Keratinocyte (primary cell): ENCODE measurements around the gene VPS33B. TPM values are rescaled to one million over a fixed set of nuclear protein-coding genes. Genes with fewer than 3 reads are reported as not detected.

Source experiments
- DNase-seq: peaks from one replicate; pipeline ENCODE4 v3.0.0-alpha.2; 2011; ENCODE audit warnings: low read depth, missing footprints, low spot score
- FAIRE-seq: peaks from 2 replicates; lab custom pipeline; 2011; peaks lifted over from hg19 to GRCh38; lab: Jason Lieb, UNC
- H2AFZ ChIP-seq: 2 replicates; pipeline ENCODE4 v1.6.0; 2012; ENCODE audit warnings: low read length, control low read depth, inconsistent platforms; ENCODE audit not compliant: control insufficient read depth
- H3K27ac ChIP-seq: 2 replicates; pipeline ENCODE4 v1.5.1; 2011; ENCODE audit warnings: low read length; ENCODE audit not compliant: control insufficient read depth, insufficient read depth
- H3K27me3 ChIP-seq: 3 replicates; pipeline ENCODE4 v1.6.0; 2011; ENCODE audit warnings: low read length; ENCODE audit not compliant: control insufficient read depth, insufficient read depth; ENCODE audit errors: extremely low read depth
- H3K36me3 ChIP-seq, 2 experiments: 2 replicates in 1 of 2; 3 replicates in 1 of 2; pipeline ENCODE4 v1.5.1; 2011; ENCODE audit warnings: low read length in 2 of 2, mild to moderate bottlenecking in 1 of 2; ENCODE audit not compliant: control insufficient read depth in 2 of 2, insufficient read depth in 2 of 2; ENCODE audit errors: extremely low read depth in 1 of 2
- H3K4me1 ChIP-seq: 3 replicates; pipeline ENCODE4 v1.5.1; 2011; ENCODE audit warnings: low read length; ENCODE audit not compliant: control insufficient read depth, insufficient read depth; ENCODE audit errors: extremely low read depth
- H3K4me2 ChIP-seq: 3 replicates; pipeline ENCODE4 v1.6.0; 2011; ENCODE audit warnings: low read depth, low read length; ENCODE audit not compliant: control insufficient read depth, insufficient read depth; ENCODE audit errors: extremely low read depth
- H3K4me3 ChIP-seq, 3 experiments: fragments of 200-600 bp in 1 of 3; sonication (generic) in 1 of 3; 2 replicates in 2 of 3; 3 replicates in 1 of 3; pipeline ENCODE4 v1.5.1; 2011 to 2016; ENCODE audit warnings: low read length in 3 of 3, mild to moderate bottlenecking in 3 of 3, control low read depth in 2 of 3, inconsistent platforms in 1 of 3, low read depth in 1 of 3, mixed read lengths in 1 of 3, mixed run types in 1 of 3, moderate library complexity in 1 of 3; ENCODE audit not compliant: control insufficient read depth in 2 of 3, insufficient read depth in 2 of 3; ENCODE audit errors: extremely low read depth in 1 of 3
- H3K79me2 ChIP-seq: 2 replicates; pipeline ENCODE4 v1.6.0; 2012; ENCODE audit warnings: low read length; ENCODE audit not compliant: control insufficient read depth, insufficient read depth
- H3K9ac ChIP-seq: 3 replicates; pipeline ENCODE4 v1.6.0; 2011; ENCODE audit warnings: low read length; ENCODE audit not compliant: control insufficient read depth, insufficient read depth; ENCODE audit errors: extremely low read depth
- H3K9me1 ChIP-seq: 3 replicates; pipeline ENCODE4 v1.6.0; 2011; ENCODE audit warnings: low read length; ENCODE audit not compliant: control insufficient read depth, insufficient read depth; ENCODE audit errors: extremely low read depth
- H3K9me3 ChIP-seq: 2 replicates; pipeline ENCODE4 v1.5.1; 2012; ENCODE audit warnings: low read depth, low read length; ENCODE audit not compliant: control insufficient read depth
- H4K20me1 ChIP-seq: 3 replicates; pipeline ENCODE4 v1.6.0; 2011; ENCODE audit warnings: low read length; ENCODE audit not compliant: control insufficient read depth, insufficient read depth; ENCODE audit errors: extremely low read depth
- CTCF ChIP-seq, 3 experiments: IDR thresholded peaks in 1 of 3; conservative IDR thresholded peaks in 1 of 3; optimal IDR thresholded peaks in 1 of 3; 2 replicates in 2 of 3; 3 replicates in 1 of 3; pipeline versions ENCODE3 to v1.5.1; 2011; ENCODE audit warnings: low read length in 3 of 3, mild to moderate bottlenecking in 3 of 3, moderate library complexity in 2 of 3, control low read depth in 1 of 3, inconsistent platforms in 1 of 3; ENCODE audit not compliant: insufficient read depth in 2 of 3; ENCODE audit errors: extremely low read depth in 1 of 3
- EZH2 ChIP-seq: IDR thresholded peaks from one replicate; pipeline ENCODE4 v1.6.1; 2012; ENCODE audit warnings: inconsistent platforms, mild to moderate bottlenecking, low read length, moderate library complexity
- dilution Hi-C: fragments of 300-500 bp; cut with MboI; formaldehyde crosslinking; loops from one replicate; pipeline ENCODE4 v1.7.0; 2020; ENCODE audit warnings: low sequenced_read_pairs; ENCODE audit not compliant: extremely low pct_ligation_motif_present
- polyA plus RNA-seq, 5 experiments: library from polyadenylated mRNA; depleted of rRNA in 3 of 5; stranded (reverse) in 3 of 5; stranded (forward) in 1 of 5; unstranded in 1 of 5; fragments of >200 nt; gene quantifications; 1 replicate in 1 of 5; 2 replicates in 3 of 5; 3 replicates in 1 of 5; pipeline versions ENCODE4 v1.2.1 to v1.2.3, GENCODE V29; 2011 to 2012; ENCODE audit warnings: missing spikeins in 2 of 5, low read depth in 1 of 5, low replicate concordance in 1 of 5

Gene VPS33B
- polyA plus RNA-seq, 1 donor (not counting 4 experiments of a cell fraction or from before 2014, with no cell fraction given) = 20.2 TPM

GRCh38 chr15:91031796-91032195, 9.4 kb upstream of the VPS33B start:
- Histone ChIP-seq H3K9me3 (no peaks in the 10 kb centered on the region), H3K79me2 (no peaks in the 10 kb centered on the region), H2AFZ (no peak overlapping the region), H3K4me3 (no peak overlapping the region), H3K4me2 (no peak overlapping the region), H3K27me3 (no peaks in the 10 kb centered on the region), H3K9ac (no peak overlapping the region), H3K4me1 (no peaks in the 10 kb centered on the region), H3K9me1 (no peaks in the 10 kb centered on the region), H3K36me3 (no peaks in the 10 kb centered on the region), H3K27ac (no peak overlapping the region), H4K20me1 (no peaks in the 10 kb centered on the region)
- TF ChIP-seq CTCF (optimal IDR thresholded peaks at IDR 0.05 in 1 of 3, IDR thresholded peaks at IDR 0.05 in 1 of 3, conservative IDR thresholded peaks at IDR 0.05 in 1 of 3; ENCODE audit: extremely low read depth in 1 of 3, insufficient read depth in 2 of 3, low read length in 3 of 3) = no peak
- no peak for TF ChIP-seq EZH2
- DNase-seq = no peak
- FAIRE-seq = no peak
- dilution Hi-C loops = no loop called here

GRCh38 chr15:91027677-91028076, 5.3 kb upstream of the VPS33B start:
- H3K27ac ChIP-seq = no peak overlapping the region
- no peak overlapping the region for H2AFZ ChIP-seq
- H3K79me2 ChIP-seq = no peaks in the 10 kb centered on the region
- DNase-seq (no peak), FAIRE-seq (no peak)
- TF ChIP-seq CTCF (optimal IDR thresholded peaks at IDR 0.05 in 1 of 3, IDR thresholded peaks at IDR 0.05 in 1 of 3, conservative IDR thresholded peaks at IDR 0.05 in 1 of 3; ENCODE audit: extremely low read depth in 1 of 3, insufficient read depth in 2 of 3, low read length in 3 of 3) (no peak), EZH2 (no peak)
- H3K4me3 ChIP-seq = no peak overlapping the region
- H4K20me1 ChIP-seq = no peaks in the 10 kb centered on the region
- dilution Hi-C loops = no loop called here
- no peaks in the 10 kb centered on the region for H3K9me3 ChIP-seq
- peaks cover 4% of the 10 kb centered on the region for H3K4me1 ChIP-seq
- no peak overlapping the region for H3K4me2 ChIP-seq
- no peaks in the 10 kb centered on the region for H3K36me3 ChIP-seq
- H3K9ac ChIP-seq = no peak overlapping the region
- no peaks in the 10 kb centered on the region for H3K9me1 ChIP-seq
- H3K27me3 ChIP-seq = no peaks in the 10 kb centered on the region
